Measurements from ENCODE around the gene PEX19.

PEX19 gene

GRCh38 chr1:160257411-160258015 is 27.4 kb downstream of the PEX19 start:
- H3K4me1 Mint-ChIP-seq, result peaks cover 54% of the 10 kb centered on the region
- H3K27me3 Mint-ChIP-seq (ENCODE audit: low read depth, poor library complexity), result no peaks in the 10 kb centered on the region
- H3K4me3 Mint-ChIP-seq, result no peak overlapping the region
- H3K9me3 Mint-ChIP-seq, result peaks cover 4% of the 10 kb centered on the region
- TF ChIP-seq CTCF (IDR thresholded peaks at IDR 0.05), result no peak
- H3K27ac Mint-ChIP-seq, result peak overlapping the region; percentile 25
- DNase-seq, result no peak
- H3K36me3 Mint-ChIP-seq (ENCODE audit: low read depth), result peaks cover 40% of the 10 kb centered on the region

GRCh38 chr1:160256396-160257046 is 28.4 kb downstream of the PEX19 start:
- peaks cover 49% of the 10 kb centered on the region for H3K36me3 Mint-ChIP-seq (ENCODE audit: low read depth)
- no peak overlapping the region for H3K4me3 Mint-ChIP-seq
- no peaks in the 10 kb centered on the region for H3K27me3 Mint-ChIP-seq (ENCODE audit: low read depth, poor library complexity)
- peaks cover 4% of the 10 kb centered on the region for H3K9me3 Mint-ChIP-seq
- TF ChIP-seq CTCF (IDR thresholded peaks at IDR 0.05), result no peak
- H3K27ac Mint-ChIP-seq, result no peak overlapping the region
- H3K4me1 Mint-ChIP-seq, result peaks cover 64% of the 10 kb centered on the region
- no peak for DNase-seq

GRCh38 chr1:160255781-160256300 is 29.1 kb downstream of the PEX19 start:
- DNase-seq, result no peak
- no peak for TF ChIP-seq CTCF (IDR thresholded peaks at IDR 0.05)
- Mint-ChIP-seq H3K27ac (no peak overlapping the region), H3K4me1 (peaks cover 68% of the 10 kb centered on the region), H3K27me3 (ENCODE audit: low read depth, poor library complexity) (no peaks in the 10 kb centered on the region), H3K4me3 (no peak overlapping the region), H3K36me3 (ENCODE audit: low read depth) (peaks cover 56% of the 10 kb centered on the region), H3K9me3 (peaks cover 4% of the 10 kb centered on the region)

GRCh38 chr1:160251687-160252526 is 33.0 kb downstream of the PEX19 start:
- H3K36me3 Mint-ChIP-seq (ENCODE audit: low read depth), result peaks cover 51% of the 10 kb centered on the region

GRCh38 chr1:160251011-160251410 is 33.9 kb downstream of the PEX19 start:
- H3K27ac Mint-ChIP-seq, result peak overlapping the region; percentile 91

More at GRCh38 chr1:160251687-160252526, 33.0 kb downstream of the PEX19 start:
- peak; percentile 53 for DNase-seq
- H3K4me1 Mint-ChIP-seq, result peaks cover 37% of the 10 kb centered on the region
- no peaks in the 10 kb centered on the region for H3K9me3 Mint-ChIP-seq
- peak overlapping the region; percentile 18 for H3K27ac Mint-ChIP-seq
- no peaks in the 10 kb centered on the region for H3K27me3 Mint-ChIP-seq (ENCODE audit: low read depth, poor library complexity)
- H3K4me3 Mint-ChIP-seq, result no peak overlapping the region
- peak; percentile 62 for TF ChIP-seq CTCF (IDR thresholded peaks at IDR 0.05)

More at GRCh38 chr1:160251011-160251410, 33.9 kb downstream of the PEX19 start:
- H3K9me3 Mint-ChIP-seq, result no peaks in the 10 kb centered on the region
- no peak overlapping the region for H3K4me3 Mint-ChIP-seq
- no peak for TF ChIP-seq CTCF (IDR thresholded peaks at IDR 0.05)
- no peaks in the 10 kb centered on the region for H3K27me3 Mint-ChIP-seq (ENCODE audit: low read depth, poor library complexity)
- peaks cover 51% of the 10 kb centered on the region for H3K36me3 Mint-ChIP-seq (ENCODE audit: low read depth)
- peaks cover 38% of the 10 kb centered on the region for H3K4me1 Mint-ChIP-seq
- no peak for DNase-seq

Data from nephron progenitor cell (in vitro differentiated cells).